Measurements from ENCODE around the gene TNFRSF11A.

The TNFRSF11A gene

DNA sequence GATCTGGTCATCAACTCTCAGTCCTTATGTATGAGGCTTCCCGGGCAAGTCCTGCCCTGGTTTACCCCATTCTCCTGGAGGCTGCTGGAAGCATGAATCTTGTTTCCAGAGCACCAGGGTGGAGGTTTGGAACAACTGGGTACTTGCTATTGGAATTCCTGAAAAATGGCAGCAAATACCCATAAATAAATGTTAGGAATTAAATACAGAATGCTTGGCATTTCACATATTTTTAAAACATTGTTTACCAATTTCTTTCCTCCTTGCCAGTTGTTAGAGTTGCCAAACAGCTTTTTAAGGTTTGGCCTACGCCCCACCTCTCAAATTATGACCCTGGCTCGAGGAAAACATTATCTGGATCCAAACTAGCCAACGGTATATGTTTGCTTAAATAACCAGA lies 107.1 kb downstream of the TNFRSF11A start:
- DNase-seq (ENCODE audit: insufficient read length, low spot score) (no peak), FAIRE-seq (no peak)
- TF ChIP-seq, protein P1, sequence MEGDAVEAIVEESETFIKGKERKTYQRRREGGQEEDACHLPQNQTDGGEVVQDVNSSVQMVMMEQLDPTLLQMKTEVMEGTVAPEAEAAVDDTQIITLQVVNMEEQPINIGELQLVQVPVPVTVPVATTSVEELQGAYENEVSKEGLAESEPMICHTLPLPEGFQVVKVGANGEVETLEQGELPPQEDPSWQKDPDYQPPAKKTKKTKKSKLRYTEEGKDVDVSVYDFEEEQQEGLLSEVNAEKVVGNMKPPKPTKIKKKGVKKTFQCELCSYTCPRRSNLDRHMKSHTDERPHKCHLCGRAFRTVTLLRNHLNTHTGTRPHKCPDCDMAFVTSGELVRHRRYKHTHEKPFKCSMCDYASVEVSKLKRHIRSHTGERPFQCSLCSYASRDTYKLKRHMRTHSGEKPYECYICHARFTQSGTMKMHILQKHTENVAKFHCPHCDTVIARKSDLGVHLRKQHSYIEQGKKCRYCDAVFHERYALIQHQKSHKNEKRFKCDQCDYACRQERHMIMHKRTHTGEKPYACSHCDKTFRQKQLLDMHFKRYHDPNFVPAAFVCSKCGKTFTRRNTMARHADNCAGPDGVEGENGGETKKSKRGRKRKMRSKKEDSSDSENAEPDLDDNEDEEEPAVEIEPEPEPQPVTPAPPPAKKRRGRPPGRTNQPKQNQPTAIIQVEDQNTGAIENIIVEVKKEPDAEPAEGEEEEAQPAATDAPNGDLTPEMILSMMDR (IDR thresholded peaks at IDR 0.05; ENCODE audit: insufficient read depth, missing control alignments), result no peak

DNA sequence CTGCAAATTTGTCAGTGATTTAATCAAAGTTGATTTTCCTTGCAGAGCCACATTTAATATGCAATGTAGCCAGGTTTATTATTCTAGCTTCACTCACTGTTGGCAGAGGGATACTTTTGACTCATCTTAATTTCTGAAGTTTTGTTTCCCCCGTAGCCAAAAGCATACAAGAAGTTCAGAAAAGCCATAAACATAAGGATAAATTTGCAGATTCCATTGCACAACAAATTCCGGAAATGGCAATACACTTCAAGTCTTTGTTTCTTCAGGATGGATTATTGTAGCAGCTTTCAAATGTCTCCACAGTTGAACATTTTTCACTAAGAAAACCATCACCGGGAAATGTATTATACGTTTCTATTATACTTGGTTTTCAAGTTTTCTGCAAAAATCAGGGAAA lies 109.7 kb downstream of the TNFRSF11A start:
- DNase-seq (ENCODE audit: insufficient read length, low spot score) (no peak), FAIRE-seq (no peak)

DNA sequence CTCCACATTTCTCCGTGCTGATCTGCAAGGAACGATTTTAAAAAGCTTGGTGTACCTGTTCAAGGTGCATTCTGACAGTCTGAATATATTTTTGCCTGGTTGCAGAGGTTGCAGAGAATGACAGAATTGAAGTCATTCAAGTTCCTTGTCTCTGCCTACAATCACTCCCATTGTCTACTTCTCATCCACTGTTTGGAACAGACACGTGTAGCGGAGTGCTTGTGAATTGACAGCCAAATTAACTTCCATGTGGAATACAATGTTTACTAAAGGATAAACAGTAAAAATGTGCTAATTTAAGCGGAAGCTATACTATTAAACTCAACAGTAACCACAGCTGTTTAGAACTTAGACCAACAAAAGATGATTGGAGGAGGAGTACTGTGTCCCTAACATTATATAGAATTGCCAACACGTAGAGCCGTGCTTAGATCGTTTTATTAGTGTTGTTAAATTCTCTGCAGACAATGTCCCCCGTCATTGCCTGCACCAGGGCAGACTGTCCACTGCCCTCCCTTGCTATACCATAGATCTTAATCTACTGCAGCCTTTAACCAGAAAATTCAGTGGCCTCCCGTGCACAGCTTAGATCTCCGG lies 110.4 kb downstream of the TNFRSF11A start:
- TF ChIP-seq, protein P1 (IDR thresholded peaks at IDR 0.05; ENCODE audit: insufficient read depth, missing control alignments), result no peak
- FAIRE-seq (peak; percentile 92), DNase-seq (ENCODE audit: insufficient read length, low spot score) (no peak)

More for the DNA sequence above, 109.7 kb downstream of the TNFRSF11A start:
- TF ChIP-seq, protein P1 (IDR thresholded peaks at IDR 0.05; ENCODE audit: insufficient read depth, missing control alignments), result no peak

DNA sequence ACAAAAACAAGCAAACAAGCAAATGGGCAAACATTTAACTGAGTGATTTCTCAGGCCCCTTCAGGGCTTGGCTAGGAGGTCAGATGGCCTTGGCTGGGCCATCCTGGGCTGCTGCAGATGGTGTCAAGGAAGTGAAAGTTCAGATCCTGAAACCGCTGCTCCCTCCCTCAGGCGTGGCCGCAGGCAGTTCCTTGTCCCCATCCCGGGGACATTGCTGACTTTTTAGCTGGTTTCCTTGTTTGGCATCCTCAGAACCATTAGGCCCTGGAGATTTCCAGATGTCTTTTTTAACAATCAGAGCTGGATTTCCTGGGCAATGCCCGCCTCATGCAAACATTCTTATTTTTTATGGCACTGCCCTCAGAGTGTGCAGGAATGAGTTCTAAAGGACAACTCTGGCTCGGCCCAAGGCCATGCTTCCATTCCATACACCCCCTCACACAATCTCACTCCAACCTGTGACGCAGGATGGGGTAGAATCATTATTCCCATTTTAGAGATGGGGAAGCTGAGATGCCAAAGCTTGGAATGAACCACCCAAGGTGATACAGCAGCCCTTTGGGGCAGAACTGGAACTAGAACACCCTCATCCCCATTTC lies 111.6 kb downstream of the TNFRSF11A start:
- DNase-seq (ENCODE audit: insufficient read length, low spot score) (no peak), FAIRE-seq (no peak)
- TF ChIP-seq, protein P1 (IDR thresholded peaks at IDR 0.05; ENCODE audit: insufficient read depth, missing control alignments), result no peak

DNA sequence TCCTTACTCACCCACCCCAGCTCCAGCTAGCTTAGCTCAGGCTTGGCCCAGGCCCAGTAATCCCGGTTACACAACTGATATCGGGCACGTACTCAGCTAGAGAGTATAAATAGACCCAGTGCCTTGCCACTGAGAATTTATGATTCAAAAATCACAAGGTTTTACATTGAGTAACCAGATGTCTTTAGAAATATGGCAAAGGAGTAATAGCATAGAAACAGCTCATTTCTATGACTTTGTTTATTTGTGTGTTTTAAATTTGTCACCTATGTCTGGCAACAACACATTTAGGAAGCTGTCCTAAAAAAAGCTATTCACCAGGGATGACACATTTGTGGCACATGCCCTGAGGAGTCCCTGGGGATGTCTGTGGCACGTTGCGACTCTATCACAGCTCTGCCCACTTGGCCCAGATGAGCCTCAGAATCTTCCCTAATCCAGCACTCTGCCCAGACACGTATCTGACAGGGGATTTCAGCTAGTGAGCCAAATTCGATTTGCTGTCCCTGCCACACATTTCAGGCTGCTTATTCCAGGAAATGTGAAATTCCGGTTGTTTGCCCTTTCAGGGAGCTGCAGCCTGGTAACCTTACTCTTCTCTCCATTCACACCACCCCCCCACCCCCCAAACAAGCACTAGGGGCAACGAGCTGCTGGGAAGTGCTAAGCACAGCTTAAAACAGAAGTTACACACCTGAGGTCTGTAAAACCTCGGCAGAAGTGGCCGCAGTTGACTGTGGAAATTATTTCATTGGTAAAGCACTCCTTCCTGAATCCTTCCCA lies 112.3 kb downstream of the TNFRSF11A start:
- FAIRE-seq, result peak; percentile 98
- TF ChIP-seq, protein P1 (IDR thresholded peaks at IDR 0.05; ENCODE audit: insufficient read depth, missing control alignments), result no peak
- DNase-seq (ENCODE audit: insufficient read length, low spot score), result peak; percentile 82

DNA sequence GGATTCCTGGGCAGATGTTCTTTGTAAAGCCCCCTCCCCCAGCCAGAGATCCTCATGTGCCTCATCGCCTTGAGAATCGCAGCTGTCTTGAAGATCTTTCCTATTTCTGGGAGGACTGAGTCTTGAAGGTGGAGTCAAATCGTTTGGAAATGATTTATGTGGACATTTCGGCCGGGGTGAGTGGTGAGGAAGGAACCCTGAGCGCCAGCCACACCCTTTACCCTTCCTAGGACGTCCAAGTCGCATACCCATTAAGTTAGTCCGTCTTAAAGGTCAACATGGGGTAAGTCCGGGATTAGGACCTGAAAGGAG lies 112.9 kb downstream of the TNFRSF11A start:
- DNase-seq (ENCODE audit: insufficient read length, low spot score) (no peak), FAIRE-seq (no peak)
- TF ChIP-seq, protein P1 (IDR thresholded peaks at IDR 0.05; ENCODE audit: insufficient read depth, missing control alignments), result no peak

DNA sequence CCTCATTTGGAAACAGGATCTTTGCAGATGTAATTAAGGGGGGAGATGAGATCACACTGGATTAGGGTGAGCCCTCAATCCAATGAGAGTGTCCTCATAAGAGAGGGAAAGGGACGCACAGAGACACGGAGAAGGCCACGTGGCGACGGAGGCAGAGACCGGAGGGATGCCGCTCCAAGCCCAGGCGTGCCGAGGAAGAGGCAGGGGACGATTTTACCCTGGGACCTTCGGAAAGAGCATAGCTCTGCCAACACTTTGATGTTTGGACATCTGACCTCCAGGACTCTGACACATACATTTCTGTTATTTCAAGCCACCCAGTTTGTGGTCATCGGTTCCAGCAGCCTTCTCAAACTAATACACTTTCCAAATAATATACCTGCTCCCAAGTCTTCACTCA lies 113.3 kb downstream of the TNFRSF11A start:
- FAIRE-seq, result peak; percentile 81
- DNase-seq (ENCODE audit: insufficient read length, low spot score), result no peak
- TF ChIP-seq, protein P1 (IDR thresholded peaks at IDR 0.05; ENCODE audit: insufficient read depth, missing control alignments), result no peak

Data from D721Med (cell line).